ENCODE data around the gene AFM. TPM values are rescaled to one million over a fixed set of nuclear protein-coding genes. Genes with fewer than 3 reads are reported as not detected.

Gene AFM
- total and polyA plus RNA-seq, 2 donors = 0.02 TPM; not detected in 1

- H3K9me3 ChIP-seq (ENCODE audit: control insufficient read depth in 2 of 2, insufficient read depth in 1 of 2, low read length in 1 of 2) = no peaks in the 10 kb centered on the region
- H3K36me3 ChIP-seq (ENCODE audit: control insufficient read depth in 2 of 2, insufficient read depth in 2 of 2, low read length in 1 of 2) = no peaks in the 10 kb centered on the region
- 83% methylated on average over 4 of the region's 4 CpGs for WGBS
- no peaks in the 10 kb centered on the region for H3K27me3 ChIP-seq (ENCODE audit: control insufficient read depth in 2 of 2, insufficient read depth in 1 of 2, low read length in 1 of 2)
- no peak for DNase-seq (ENCODE audit: low read depth in 6 of 9, low spot score in 9 of 9)
- no peaks in the 10 kb centered on the region for H3K4me1 ChIP-seq (ENCODE audit: control insufficient read depth in 2 of 2, insufficient read depth in 2 of 2, low read length in 2 of 2)
- H3K27ac ChIP-seq (ENCODE audit: low read depth in 1 of 2, low read length in 1 of 2) = no peak overlapping the region
- H3K4me3 ChIP-seq (ENCODE audit: low read length in 2 of 2) = no peak overlapping the region
Measured at GRCh38 chr4:73520821-73521220, 39.3 kb downstream of the AFM start.

GRCh38 chr4:73523126-73523525 is 41.6 kb downstream of the AFM start:
- H3K4me1 ChIP-seq (ENCODE audit: control insufficient read depth in 2 of 2, insufficient read depth in 2 of 2, low read length in 2 of 2) = no peaks in the 10 kb centered on the region
- no peaks in the 10 kb centered on the region for H3K36me3 ChIP-seq (ENCODE audit: control insufficient read depth in 2 of 2, insufficient read depth in 2 of 2, low read length in 1 of 2)
- no peak overlapping the region for H3K27ac ChIP-seq (ENCODE audit: low read depth in 1 of 2, low read length in 1 of 2)
- 97% methylated on average over 2 of the region's 2 CpGs for WGBS
- no peaks in the 10 kb centered on the region for H3K9me3 ChIP-seq (ENCODE audit: control insufficient read depth in 2 of 2, insufficient read depth in 1 of 2, low read length in 1 of 2)
- H3K4me3 ChIP-seq (ENCODE audit: low read length in 2 of 2) = no peak overlapping the region
- H3K27me3 ChIP-seq (ENCODE audit: control insufficient read depth in 2 of 2, insufficient read depth in 1 of 2, low read length in 1 of 2) = no peaks in the 10 kb centered on the region
- DNase-seq (ENCODE audit: low read depth in 6 of 9, low spot score in 9 of 9) = no peak

GRCh38 chr4:73525611-73526010 is 44.1 kb downstream of the AFM start:
- Histone ChIP-seq H3K4me3 (ENCODE audit: low read length in 2 of 2) (no peak overlapping the region), H3K27me3 (ENCODE audit: control insufficient read depth in 2 of 2, insufficient read depth in 1 of 2, low read length in 1 of 2) (no peaks in the 10 kb centered on the region), H3K27ac (ENCODE audit: low read depth in 1 of 2, low read length in 1 of 2) (no peak overlapping the region), H3K36me3 (ENCODE audit: control insufficient read depth in 2 of 2, insufficient read depth in 2 of 2, low read length in 1 of 2) (no peaks in the 10 kb centered on the region), H3K4me1 (ENCODE audit: control insufficient read depth in 2 of 2, insufficient read depth in 2 of 2, low read length in 2 of 2) (no peaks in the 10 kb centered on the region), H3K9me3 (ENCODE audit: control insufficient read depth in 2 of 2, insufficient read depth in 1 of 2, low read length in 1 of 2) (no peaks in the 10 kb centered on the region)
- no peak for DNase-seq (ENCODE audit: low read depth in 6 of 9, low spot score in 9 of 9)
- WGBS = 96% methylated on average over 1 of the region's 1 CpG

GRCh38 chr4:73527196-73527595 is 45.7 kb downstream of the AFM start:
- 98% methylated on average over 1 of the region's 1 CpG for WGBS
- Histone ChIP-seq H3K36me3 (ENCODE audit: control insufficient read depth in 2 of 2, insufficient read depth in 2 of 2, low read length in 1 of 2) (no peaks in the 10 kb centered on the region), H3K9me3 (ENCODE audit: control insufficient read depth in 2 of 2, insufficient read depth in 1 of 2, low read length in 1 of 2) (no peaks in the 10 kb centered on the region), H3K27ac (ENCODE audit: low read depth in 1 of 2, low read length in 1 of 2) (no peak overlapping the region), H3K4me3 (ENCODE audit: low read length in 2 of 2) (no peak overlapping the region), H3K4me1 (ENCODE audit: control insufficient read depth in 2 of 2, insufficient read depth in 2 of 2, low read length in 2 of 2) (no peaks in the 10 kb centered on the region), H3K27me3 (ENCODE audit: control insufficient read depth in 2 of 2, insufficient read depth in 1 of 2, low read length in 1 of 2) (no peaks in the 10 kb centered on the region)
- no peak for DNase-seq (ENCODE audit: low read depth in 6 of 9, low spot score in 9 of 9)

GRCh38 chr4:73528171-73528570 is 46.6 kb downstream of the AFM start:
- H3K36me3 ChIP-seq (ENCODE audit: control insufficient read depth in 2 of 2, insufficient read depth in 2 of 2, low read length in 1 of 2) = no peaks in the 10 kb centered on the region
- 89% methylated on average over 2 of the region's 2 CpGs for WGBS

GRCh38 chr4:73533515-73534422 is 52.2 kb downstream of the AFM start:
- WGBS = 92% methylated on average over 2 of the region's 2 CpGs

More at GRCh38 chr4:73528171-73528570, 46.6 kb downstream of the AFM start:
- H3K4me1 ChIP-seq (ENCODE audit: control insufficient read depth in 2 of 2, insufficient read depth in 2 of 2, low read length in 2 of 2) = no peaks in the 10 kb centered on the region
- no peaks in the 10 kb centered on the region for H3K9me3 ChIP-seq (ENCODE audit: control insufficient read depth in 2 of 2, insufficient read depth in 1 of 2, low read length in 1 of 2)
- no peak overlapping the region for H3K4me3 ChIP-seq (ENCODE audit: low read length in 2 of 2)
- no peaks in the 10 kb centered on the region for H3K27me3 ChIP-seq (ENCODE audit: control insufficient read depth in 2 of 2, insufficient read depth in 1 of 2, low read length in 1 of 2)
- H3K27ac ChIP-seq (ENCODE audit: low read depth in 1 of 2, low read length in 1 of 2) = no peak overlapping the region
- no peak for DNase-seq (ENCODE audit: low read depth in 6 of 9, low spot score in 9 of 9)

GRCh38 chr4:73538162-73538561 is 56.6 kb downstream of the AFM start:
- no peaks in the 10 kb centered on the region for H3K27me3 ChIP-seq (ENCODE audit: control insufficient read depth in 2 of 2, insufficient read depth in 1 of 2, low read length in 1 of 2)
- DNase-seq (ENCODE audit: low read depth in 6 of 9, low spot score in 9 of 9) = no peak
- 94% methylated on average over 2 of the region's 2 CpGs for WGBS
- H3K4me3 ChIP-seq (ENCODE audit: low read length in 2 of 2) = no peak overlapping the region
- H3K9me3 ChIP-seq (ENCODE audit: control insufficient read depth in 2 of 2, insufficient read depth in 1 of 2, low read length in 1 of 2) = no peaks in the 10 kb centered on the region
- H3K36me3 ChIP-seq (ENCODE audit: control insufficient read depth in 2 of 2, insufficient read depth in 2 of 2, low read length in 1 of 2) = no peaks in the 10 kb centered on the region
- no peaks in the 10 kb centered on the region for H3K4me1 ChIP-seq (ENCODE audit: control insufficient read depth in 2 of 2, insufficient read depth in 2 of 2, low read length in 2 of 2)
- H3K27ac ChIP-seq (ENCODE audit: low read depth in 1 of 2, low read length in 1 of 2) = no peak overlapping the region

More at GRCh38 chr4:73533515-73534422, 52.2 kb downstream of the AFM start:
- DNase-seq (ENCODE audit: low read depth in 6 of 9, low spot score in 9 of 9) = no peak
- H3K27me3 ChIP-seq (ENCODE audit: control insufficient read depth in 2 of 2, insufficient read depth in 1 of 2, low read length in 1 of 2) = no peaks in the 10 kb centered on the region
- no peaks in the 10 kb centered on the region for H3K36me3 ChIP-seq (ENCODE audit: control insufficient read depth in 2 of 2, insufficient read depth in 2 of 2, low read length in 1 of 2)
- H3K4me1 ChIP-seq (ENCODE audit: control insufficient read depth in 2 of 2, insufficient read depth in 2 of 2, low read length in 2 of 2) = no peaks in the 10 kb centered on the region
- no peaks in the 10 kb centered on the region for H3K9me3 ChIP-seq (ENCODE audit: control insufficient read depth in 2 of 2, insufficient read depth in 1 of 2, low read length in 1 of 2)
- H3K27ac ChIP-seq (ENCODE audit: low read depth in 1 of 2, low read length in 1 of 2) = no peak overlapping the region
- no peak overlapping the region for H3K4me3 ChIP-seq (ENCODE audit: low read length in 2 of 2)

GRCh38 chr4:73539386-73539785 is 57.8 kb downstream of the AFM start:
- H3K36me3 ChIP-seq (ENCODE audit: control insufficient read depth in 2 of 2, insufficient read depth in 2 of 2, low read length in 1 of 2) = no peaks in the 10 kb centered on the region

GRCh38 chr4:73540826-73541225 is 59.3 kb downstream of the AFM start:
- no peak overlapping the region for H3K27ac ChIP-seq (ENCODE audit: low read depth in 1 of 2, low read length in 1 of 2)
- no peaks in the 10 kb centered on the region for H3K27me3 ChIP-seq (ENCODE audit: control insufficient read depth in 2 of 2, insufficient read depth in 1 of 2, low read length in 1 of 2)
- peaks cover 0 to 5% of the 10 kb centered on the region in 2 donors for H3K9me3 ChIP-seq (ENCODE audit: control insufficient read depth in 2 of 2, insufficient read depth in 1 of 2, low read length in 1 of 2)
- no peaks in the 10 kb centered on the region for H3K4me1 ChIP-seq (ENCODE audit: control insufficient read depth in 2 of 2, insufficient read depth in 2 of 2, low read length in 2 of 2)
- no peaks in the 10 kb centered on the region for H3K36me3 ChIP-seq (ENCODE audit: control insufficient read depth in 2 of 2, insufficient read depth in 2 of 2, low read length in 1 of 2)
- no peak for DNase-seq (ENCODE audit: low read depth in 6 of 9, low spot score in 9 of 9)
- WGBS = 79% methylated on average over 3 of the region's 3 CpGs
- no peak overlapping the region for H3K4me3 ChIP-seq (ENCODE audit: low read length in 2 of 2)

More at GRCh38 chr4:73539386-73539785, 57.8 kb downstream of the AFM start:
- 94% methylated on average over 4 of the region's 4 CpGs for WGBS
- no peak overlapping the region for H3K27ac ChIP-seq (ENCODE audit: low read depth in 1 of 2, low read length in 1 of 2)
- DNase-seq (ENCODE audit: low read depth in 6 of 9, low spot score in 9 of 9) = no peak
- no peak overlapping the region for H3K4me3 ChIP-seq (ENCODE audit: low read length in 2 of 2)
- H3K4me1 ChIP-seq (ENCODE audit: control insufficient read depth in 2 of 2, insufficient read depth in 2 of 2, low read length in 2 of 2) = no peaks in the 10 kb centered on the region
- H3K9me3 ChIP-seq (ENCODE audit: control insufficient read depth in 2 of 2, insufficient read depth in 1 of 2, low read length in 1 of 2) = peaks cover 0 to 5% of the 10 kb centered on the region in 2 donors
- no peaks in the 10 kb centered on the region for H3K27me3 ChIP-seq (ENCODE audit: control insufficient read depth in 2 of 2, insufficient read depth in 1 of 2, low read length in 1 of 2)

All from thymus (tissue), 11 donors.